Stimulated activated CD8-positive, alpha-beta memory T cell treated with anti-CD3 and anti-CD28 coated beads, Interleukin-4, amount 100 ng/mL, for 4 hours (primary cell): ENCODE data around the gene TM9SF3.

Source experiments
- DNase-seq, 2 donors: peaks; one replicate each; pipeline ENCODE4 v3.0.0-alpha.2; 2020; ENCODE audit warnings: low read depth in 2 of 2, low spot score in 1 of 2

The TM9SF3 gene

DNA sequence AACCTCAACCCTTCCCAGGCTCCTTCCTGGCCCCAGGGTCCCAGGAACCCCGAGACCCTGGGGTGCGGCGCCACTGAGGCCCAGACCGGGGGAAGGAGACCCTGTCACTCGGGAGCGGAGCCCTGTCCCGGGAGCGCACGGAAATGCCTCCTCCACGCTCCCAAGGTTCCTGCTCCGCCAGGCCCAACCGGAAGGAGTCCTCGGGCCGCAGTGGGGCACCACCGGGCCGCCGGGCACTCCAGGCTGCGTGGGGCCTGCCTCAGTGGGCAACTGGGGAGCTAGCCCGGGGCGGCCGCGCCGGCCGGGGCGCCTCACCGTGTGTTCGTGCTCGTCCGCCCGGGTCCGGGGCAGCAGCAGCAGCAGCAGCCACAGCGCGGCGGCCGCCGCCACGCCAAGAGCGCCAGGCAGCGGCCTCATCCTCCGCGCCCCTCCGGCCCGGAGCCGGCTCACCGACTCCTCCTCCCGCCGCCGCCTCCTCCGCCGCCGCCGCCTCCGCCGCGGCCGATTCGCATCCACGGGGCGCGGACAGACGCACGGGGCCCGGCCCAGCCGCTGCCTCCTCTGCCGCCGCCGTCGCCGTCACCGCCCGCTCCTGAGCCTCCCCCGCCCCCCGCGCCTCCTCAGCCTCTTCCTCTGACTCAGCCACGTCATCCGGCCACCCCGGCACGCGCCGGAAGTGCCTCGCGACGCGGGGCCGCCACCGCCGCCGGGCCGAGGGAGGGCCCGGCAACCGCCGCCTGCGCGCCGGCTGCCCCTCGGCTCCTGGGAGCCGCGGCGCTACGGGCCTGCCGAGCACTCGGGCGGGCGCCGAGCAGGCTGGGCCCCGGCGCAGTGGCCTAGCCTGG lies at the start of gene TM9SF3:
TM9SF3 (minus strand) TSS at position 594 of the 845 bp plus-strand sequence; CDS start at position 417, 177 bp downstream.
- DNase-seq, result peak; percentile 84 to 91

DNA sequence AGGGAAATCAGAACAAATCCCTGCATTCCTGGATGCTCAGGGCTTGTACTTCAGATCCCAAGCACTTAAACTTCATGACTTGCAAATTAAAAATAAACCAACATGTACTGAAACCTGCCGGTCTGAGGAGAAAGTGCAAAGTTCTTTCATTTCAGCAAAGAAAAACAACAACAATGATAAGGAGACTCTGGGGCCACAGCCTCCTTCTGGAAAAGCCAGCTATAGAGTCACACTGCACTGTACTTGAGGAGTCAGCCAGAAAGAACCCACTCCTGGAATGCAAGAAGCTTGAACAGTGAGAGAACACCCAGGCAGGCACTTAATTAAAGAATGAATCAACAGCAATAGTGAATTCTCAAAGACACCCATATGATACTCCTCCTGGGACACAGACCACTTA lies 49.7 kb upstream of the TM9SF3 start:
- DNase-seq, result no peak

DNA sequence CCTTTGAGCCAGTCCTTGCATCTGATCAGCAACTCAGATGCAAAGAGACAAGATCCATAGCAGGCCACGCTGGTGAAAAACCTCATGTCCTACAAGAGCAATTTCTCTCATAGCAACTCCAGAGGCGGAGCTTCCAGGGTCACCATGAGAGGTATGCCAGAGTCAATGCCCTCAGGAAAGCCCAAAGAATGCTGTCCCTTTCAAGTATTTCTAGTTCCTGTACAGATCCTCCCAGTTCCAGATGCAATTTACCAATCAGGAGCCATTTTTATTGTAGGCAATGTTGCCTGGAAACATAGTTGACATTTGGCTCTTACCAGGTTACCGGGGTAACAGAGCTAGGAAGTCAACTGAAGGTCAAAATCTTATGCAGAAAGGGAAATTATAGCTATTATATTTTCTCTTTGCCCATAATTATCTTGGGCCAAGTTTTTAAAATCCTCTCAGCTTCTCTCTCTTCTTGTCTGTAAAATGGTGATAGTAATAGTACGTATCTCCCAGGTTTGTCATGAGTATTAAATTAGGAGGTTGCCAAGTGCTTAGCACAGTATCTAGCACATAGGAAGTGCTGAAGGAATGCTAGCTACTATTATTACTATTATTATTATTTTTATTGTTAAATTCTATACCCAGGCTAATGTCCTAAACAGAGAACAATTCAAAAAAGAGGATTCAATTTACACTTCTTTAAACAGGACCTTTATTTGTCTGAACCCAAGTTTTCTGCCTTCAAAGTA lies 46.3 kb upstream of the TM9SF3 start:
- DNase-seq, result no peak

DNA sequence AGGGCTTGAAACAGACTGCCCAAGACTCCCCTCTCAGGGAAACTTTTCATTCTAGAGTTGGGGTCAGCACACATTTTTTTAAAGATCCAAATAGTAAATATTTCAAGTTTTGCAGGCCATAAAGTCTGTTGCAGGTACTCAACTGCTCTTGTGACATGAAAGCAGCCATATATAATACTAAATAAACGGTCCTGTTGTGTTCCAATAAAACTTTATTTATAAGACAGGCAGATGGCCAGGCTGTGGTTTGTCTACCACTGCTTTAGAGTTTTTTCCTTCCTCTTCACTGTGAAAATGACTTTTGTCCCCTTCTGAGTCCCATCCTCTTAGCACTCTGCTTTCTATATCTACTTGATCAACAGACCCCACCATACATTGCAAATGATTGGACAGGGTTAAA lies 40.5 kb upstream of the TM9SF3 start:
- DNase-seq, result no peak

DNA sequence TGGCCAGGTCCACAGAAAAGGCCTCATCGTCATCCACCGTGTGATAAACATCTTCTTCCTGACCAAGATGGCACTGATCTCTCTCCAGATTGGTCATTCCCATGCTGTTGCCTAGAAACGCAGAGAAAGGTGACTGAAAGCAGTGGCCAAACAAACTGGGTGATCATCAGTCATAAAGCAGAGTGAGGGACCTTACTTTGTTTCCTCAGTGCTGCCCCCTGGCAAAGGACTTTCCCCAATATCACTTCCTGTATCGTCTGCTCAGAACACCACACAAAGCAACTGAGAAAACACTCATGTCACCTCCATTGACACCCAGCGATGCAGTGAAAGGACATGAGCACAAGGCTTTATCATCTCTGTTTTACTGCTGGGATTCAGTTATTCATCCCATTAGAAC lies 40.0 kb upstream of the TM9SF3 start:
- no peak for DNase-seq

DNA sequence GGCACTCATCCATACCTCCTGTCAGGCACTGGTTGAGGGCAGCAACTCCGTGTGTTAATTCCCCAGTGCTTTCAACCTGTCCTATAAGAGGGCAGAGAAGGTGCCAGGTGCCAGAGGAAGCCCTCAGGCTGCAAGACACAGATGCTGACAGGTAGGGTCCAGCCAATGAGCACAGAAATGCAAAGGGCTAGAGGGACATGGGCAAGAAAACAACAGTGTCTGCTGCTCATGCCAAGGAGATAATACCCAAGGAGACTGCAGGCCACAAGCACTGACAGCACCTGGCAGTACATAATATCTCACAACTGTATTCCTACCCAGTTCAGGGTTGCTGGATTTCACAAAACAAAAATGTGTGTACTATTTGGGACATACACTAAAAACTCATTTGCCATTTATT lies 38.4 kb upstream of the TM9SF3 start:
- no peak for DNase-seq

DNA sequence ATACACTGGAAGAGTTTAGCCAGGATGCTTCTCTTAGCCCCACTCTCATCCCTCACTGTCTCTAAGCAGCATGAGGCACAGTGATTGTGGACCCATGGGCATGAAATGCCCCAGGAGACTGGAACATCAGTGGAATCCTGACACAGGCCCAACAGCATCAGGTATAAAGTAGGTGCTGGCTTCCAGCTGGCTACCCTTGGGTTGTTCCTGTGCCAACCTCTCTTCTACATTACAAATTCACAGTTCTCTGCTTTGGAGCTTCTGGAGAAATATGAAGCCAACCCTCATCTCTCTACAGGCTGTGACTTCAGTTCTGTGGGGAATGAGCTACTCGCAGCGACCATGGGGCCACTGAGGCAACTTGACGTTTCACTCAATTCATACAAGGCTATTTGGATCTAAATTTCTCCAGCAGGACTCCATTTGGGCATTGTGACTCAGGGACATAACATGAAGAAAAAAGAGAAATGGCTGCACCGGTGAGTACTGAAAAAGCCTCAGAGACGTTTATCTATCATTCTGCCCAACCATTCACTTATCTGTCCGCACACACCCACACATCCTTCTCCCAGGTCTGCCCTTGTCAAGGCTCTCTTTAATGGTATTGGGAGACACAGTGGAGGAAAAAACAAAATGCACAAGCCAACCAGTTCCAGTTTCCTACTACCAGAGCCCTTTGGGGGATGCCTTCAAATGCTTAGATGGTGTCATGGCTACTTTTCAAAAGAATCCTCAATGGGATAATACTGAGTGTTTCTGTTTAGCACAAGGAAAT lies 35.4 kb upstream of the TM9SF3 start:
- no peak for DNase-seq

DNA sequence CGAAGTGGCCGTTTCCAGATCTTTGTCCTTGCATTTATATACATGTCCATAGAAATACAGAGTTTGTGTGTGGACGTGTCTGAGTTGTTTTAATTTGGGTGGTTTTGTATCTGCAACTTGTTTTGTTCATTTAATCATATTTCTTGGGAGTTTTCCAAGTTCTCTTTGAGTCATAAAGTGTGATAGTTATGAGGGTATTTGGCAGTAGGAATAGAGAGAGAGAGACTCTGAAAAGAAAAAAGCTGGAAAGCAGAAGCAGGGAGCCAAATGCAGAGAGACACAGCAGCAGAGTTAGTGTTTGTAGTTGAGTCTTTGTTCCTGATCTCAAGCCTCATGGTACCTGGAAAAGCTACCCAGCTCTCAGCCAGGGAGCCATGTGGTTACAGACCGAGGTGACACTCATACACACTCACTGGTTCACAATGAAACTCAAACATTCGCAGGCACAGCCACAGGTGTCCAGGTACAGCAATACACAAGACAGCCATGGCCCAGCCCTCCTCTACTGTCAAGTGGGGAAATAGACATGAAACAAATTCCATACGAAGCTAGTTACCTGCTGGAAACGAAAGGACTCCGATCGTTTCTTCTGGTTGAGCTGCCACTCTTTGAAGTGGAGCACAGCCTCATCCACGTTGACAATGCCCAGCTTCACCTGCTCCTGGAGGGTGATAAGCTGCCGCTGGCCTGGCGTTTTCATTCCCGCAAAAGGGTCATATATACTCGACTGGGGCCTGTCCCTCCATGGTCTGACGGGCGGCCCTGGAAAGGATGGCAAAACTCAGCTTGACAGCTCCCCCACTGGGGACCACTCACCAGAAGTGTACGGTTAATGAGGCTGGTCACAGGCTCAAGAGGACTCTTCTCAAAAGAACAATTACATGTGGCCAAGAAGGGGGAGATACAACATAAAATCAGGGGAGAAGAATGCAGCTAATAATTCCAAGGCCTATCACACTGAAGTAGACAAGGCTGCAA lies 33.3 kb upstream of the TM9SF3 start:
- DNase-seq, result no peak

DNA sequence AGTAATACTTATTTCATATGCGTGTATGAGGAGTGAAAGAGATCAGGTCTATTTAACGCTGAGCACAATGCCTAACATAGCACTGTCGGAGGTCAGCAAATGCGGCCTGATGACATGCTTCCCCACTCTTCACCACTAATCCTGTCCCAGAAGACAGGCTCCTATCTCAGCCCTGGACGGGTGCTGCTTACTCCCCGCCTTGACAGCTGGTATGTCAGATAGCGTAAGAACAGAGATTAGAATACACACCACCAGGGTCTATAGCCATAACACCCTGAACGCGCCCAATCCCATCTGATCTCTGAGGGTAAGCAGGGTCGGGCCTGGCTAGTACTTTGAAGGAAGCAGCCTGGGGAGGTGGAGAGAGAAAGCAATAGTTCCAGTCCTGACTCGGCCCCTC lies 32.3 kb upstream of the TM9SF3 start:
- DNase-seq, result no peak

DNA sequence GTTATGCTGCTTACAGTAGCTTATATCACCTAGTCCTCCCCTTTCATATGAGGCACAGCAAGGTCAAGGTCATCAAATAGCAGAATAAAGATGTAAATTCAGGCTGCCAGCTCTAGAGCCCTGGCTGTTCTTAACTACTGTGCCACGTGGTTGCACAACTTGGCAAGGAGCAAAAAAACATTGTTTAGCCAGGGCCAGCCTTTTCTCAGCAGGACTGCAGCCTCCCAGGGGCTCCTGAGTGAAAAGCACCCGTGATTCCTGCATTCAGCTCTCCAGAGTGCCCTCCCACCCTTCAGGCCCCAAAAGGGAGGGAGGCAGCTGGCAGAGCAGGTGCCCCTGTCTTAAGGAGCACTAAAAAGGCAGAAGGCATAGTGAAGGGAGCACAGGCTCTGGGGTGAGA lies 31.8 kb upstream of the TM9SF3 start:
- no peak for DNase-seq

DNA sequence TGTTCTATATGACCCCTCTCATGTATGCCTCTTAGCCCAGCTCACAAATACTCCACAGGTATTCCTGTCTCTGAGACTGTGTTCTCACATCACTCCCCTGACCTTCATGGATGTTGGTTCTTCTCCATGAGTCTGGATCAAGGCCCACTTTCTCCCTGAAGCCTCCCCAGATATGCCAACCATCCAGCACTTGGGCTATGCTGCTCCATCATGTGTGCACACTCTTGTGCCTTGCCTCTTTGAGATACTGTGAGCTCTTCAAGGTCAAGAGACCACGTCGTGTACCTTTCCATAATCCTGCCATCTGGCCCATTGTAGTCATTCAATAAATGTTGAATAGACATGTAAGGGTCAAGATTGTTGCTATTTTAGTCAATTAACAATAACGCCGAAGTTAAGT lies 30.1 kb upstream of the TM9SF3 start:
- no peak for DNase-seq

DNA sequence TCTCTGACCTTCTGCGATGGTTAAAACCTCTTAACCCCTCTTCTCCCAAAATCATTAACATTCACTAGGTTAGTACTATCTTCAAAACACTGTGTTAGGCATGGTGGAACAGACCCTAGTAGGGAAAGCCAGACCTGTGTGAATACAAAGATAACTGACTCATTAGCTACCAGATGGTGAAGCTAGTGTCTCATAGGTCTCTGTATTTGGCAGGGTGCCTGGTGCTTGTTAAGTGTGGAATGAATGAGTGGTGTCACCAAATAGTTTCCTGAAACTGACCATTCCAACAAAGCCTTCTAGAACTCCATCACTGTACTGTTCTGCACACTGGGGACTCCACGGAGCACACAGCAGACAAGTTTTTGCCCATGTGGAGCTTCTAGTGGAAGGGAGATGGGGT lies 27.7 kb upstream of the TM9SF3 start:
- no peak for DNase-seq

DNA sequence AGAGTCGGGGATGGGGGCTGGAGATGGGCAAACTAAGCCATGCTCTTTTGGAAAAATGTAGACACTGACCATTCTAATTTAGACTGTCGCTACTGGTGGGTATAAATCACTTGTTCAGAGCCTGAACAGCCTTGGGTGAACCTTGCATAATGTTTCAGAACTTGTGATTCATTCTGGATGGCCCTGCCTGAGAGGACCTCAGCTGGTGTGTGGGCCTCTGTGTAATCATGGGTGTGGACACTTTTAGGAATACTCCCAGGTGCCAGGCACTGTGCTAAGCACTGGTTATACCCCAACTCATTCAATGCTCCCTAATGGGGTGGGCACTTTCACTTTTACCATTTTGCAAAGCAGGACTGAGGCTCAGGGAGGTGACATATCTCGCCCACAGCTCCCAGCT lies 26.8 kb upstream of the TM9SF3 start:
- DNase-seq, result no peak

DNA sequence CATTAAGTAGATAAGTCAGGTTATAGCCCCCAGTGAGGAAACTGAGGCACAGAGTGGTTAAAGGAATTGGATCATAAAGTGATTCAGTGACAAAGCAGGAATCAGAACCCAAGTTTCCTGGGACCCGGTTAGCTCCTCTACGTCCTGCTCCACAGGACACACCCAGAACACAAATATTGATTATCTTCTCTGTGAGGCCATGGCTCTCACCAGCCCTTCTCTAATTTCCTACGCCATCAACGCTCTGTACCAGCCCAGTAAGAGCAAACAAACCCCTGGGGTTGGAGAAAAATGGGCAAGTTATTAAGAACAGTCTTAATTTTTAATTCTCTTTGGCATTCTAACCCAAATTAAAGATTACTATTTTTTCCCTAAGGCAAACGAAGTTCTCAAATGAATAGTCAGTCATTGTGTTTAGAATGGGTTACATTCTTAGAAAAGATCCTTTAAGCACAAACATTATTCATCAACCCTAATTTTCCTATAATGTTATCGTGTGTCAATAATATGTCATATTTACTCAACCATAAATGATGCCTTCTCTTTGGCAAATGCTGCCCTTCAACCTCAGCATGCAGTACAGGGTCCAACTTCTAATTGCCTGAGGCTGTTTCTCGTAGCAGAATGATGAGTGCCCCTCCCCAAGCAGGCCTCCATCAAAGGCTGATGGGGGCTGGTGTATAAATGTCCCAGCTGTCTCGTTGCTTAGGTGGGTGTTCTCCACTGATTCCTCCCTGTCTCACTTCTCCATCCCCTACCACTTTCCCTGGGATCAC lies 25.4 kb upstream of the TM9SF3 start:
- no peak for DNase-seq

DNA sequence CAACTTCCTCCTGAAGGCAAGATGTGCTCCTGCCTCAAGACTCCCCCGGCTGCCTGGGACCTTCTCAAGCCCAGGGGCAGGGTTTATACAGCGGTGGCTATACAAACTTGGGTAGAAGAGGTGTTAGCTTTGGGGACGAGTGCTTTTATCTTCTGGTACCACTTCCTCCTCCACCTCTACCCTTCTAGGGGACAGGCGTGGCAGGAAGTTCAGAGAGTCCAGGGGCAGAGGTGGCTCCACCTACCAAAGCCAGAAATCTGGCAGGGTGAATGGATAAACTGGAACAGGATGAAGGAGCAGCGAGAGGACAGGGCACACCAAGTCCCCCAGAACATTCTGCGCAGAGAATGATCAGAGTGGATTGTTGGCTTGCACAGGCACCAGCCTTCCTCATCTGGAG lies 24.0 kb upstream of the TM9SF3 start:
- DNase-seq, result no peak

DNA sequence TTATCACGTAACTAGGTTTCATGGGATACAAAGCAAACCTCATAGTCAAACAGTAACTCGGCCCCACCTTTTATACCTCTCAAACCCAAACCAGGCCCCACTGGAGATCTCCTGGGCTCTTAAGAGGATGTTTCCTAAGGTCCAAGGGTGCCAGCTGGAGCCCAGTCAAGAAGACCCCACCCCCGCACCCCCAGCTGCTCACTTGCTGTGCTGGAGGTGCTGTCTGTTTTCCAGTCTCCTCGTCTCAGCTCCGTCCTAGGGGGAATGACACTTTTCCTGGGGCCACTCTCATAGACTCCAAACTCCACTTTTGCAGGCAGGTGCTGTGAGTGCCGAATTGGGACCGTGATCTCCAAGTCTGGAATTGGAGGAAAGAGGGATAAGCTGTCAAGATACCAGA lies 22.7 kb upstream of the TM9SF3 start:
- no peak for DNase-seq

DNA sequence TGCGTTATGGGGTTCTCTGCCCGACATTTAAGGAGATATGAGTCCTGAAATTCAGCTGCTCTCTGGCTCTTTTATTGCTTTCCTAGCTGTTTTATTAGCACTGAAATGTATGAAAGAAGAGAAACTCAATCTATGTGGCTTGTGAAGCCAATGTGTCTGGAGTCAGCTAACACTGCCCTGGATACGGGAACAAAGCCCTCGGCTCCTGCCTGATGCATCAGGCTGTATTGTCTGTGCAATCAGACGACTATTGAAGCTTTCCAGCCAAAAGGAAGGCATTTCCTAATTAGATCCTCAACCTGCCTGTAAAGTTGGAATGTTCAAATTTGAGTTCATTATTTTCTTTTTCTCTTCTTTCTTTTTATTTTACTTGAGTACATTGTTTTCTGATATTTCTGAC lies 22.0 kb upstream of the TM9SF3 start:
- DNase-seq, result no peak

DNA sequence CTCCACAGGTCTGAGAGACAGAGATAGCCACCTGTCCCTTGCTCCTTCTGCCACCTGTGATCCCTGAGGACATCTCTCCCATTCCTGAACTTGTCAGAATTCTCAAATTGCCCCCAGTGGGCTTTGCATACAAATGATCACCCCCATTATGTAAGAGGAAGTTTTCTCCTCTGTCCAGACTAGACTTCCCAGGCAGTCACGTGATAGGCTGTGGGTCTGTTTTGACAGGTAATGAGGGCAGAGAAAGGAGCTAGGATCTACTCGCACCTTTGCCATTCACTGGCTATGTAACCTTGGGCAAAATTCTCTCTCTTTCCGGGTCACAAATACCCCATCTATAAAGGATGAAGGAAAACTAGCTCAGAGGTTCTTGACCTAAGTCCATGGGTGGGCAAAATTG lies 21.4 kb upstream of the TM9SF3 start:
- DNase-seq, result no peak

DNA sequence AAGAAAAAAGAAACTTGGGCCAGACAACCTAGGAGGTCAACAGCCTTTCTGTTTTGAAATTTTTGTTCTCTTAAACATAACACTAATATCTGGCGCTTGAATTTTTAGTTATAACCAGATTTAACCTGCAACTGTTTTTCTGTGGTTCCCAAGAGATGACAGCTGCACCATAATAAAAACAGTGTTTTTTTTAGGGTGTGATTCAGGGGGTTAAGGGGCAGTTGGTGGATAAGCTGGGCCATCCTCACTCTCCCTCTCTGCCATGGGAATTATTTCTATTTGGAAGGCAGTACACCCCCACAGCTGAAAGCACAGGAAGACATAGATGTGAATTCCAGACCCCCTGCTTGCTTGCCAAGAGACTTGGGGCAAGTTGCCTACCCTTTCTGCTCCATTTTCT lies 20.1 kb upstream of the TM9SF3 start:
- DNase-seq, result no peak

DNA sequence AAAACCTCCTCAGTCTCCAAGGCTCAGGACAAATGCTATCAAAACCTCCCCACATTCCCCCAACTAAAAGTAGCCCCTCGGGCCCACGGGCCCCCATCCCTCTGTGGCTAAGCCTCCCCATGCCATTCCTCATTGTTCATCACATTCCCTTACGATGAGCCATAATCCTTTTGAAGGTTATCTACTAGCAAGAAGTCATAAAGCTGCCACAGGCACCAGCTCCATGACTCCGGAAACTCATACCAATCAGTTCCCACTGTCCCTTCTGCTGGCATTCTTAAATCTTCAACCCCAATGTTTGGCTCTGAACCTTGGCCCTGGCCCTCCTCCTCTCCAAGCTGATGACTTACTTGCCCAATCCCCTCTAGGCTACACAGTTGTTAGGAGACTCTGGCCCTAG lies 19.4 kb upstream of the TM9SF3 start:
- no peak for DNase-seq
